Neural cell (in vitro differentiated cells): ENCODE data around the gene VAV3. TPM values are rescaled to one million over a fixed set of nuclear protein-coding genes. Genes with fewer than 3 reads are reported as not detected.
"Not testable (repeated sequence)": the region's sequence is repeated elsewhere in the genome, so short reads cannot be mapped to it uniquely, and the experiment has no call there.

Experiments used
- H2AFZ ChIP-seq: fragments of 200-600, 300-800 bp; sonication (generic), shearing (Covaris generic); 2 replicates; pipeline ENCODE4 v1.6.0; 2014; ENCODE audit warnings: low read depth, mild to moderate bottlenecking, antibody characterized with exemption, low read length, moderate library complexity
- H3F3A ChIP-seq: fragments of 200-600 bp; shearing (Covaris generic); 2 replicates; pipeline ENCODE4 v1.6.1; 2016; ENCODE audit warnings: mild to moderate bottlenecking, moderate library complexity, mixed read lengths, antibody characterized with exemption, low read length; ENCODE audit not compliant: insufficient read depth, poor library complexity, severe bottlenecking
- H3K27ac ChIP-seq: fragments of 200-600, 300-800 bp; sonication (generic), shearing (Covaris generic); 2 replicates; pipeline ENCODE4 v1.5.1; 2014; ENCODE audit warnings: mild to moderate bottlenecking, low read length, moderate library complexity
- H3K27me3 ChIP-seq: fragments of 300-800, 200-600 bp; sonication (generic), shearing (Covaris generic); 2 replicates; pipeline ENCODE4 v1.6.0; 2014; ENCODE audit warnings: mild to moderate bottlenecking, low read depth, low read length, moderate library complexity; ENCODE audit not compliant: insufficient read depth
- H3K36me3 ChIP-seq: fragments of 300-800, 200-600 bp; sonication (generic), shearing (Covaris generic); 2 replicates; pipeline ENCODE4 v1.5.1; 2014; ENCODE audit warnings: mild to moderate bottlenecking, antibody characterized with exemption, low read length, moderate library complexity; ENCODE audit not compliant: insufficient read depth
- H3K4me2 ChIP-seq: fragments of 300-800, 200-600 bp; sonication (generic), shearing (Covaris generic); 2 replicates; pipeline ENCODE4 v1.6.0; 2014; ENCODE audit warnings: mild to moderate bottlenecking, low read length
- H3K4me3 ChIP-seq: fragments of 300-800, 200-600 bp; sonication (generic), shearing (Covaris generic); 2 replicates; pipeline ENCODE4 v1.5.1; 2014; ENCODE audit warnings: mild to moderate bottlenecking, low read length, moderate library complexity
- H3K79me2 ChIP-seq: fragments of 200-600 bp; shearing (Covaris generic); replicated peaks from 2 replicates; pipeline ENCODE4 v1.6.0; 2014; ENCODE audit warnings: mild to moderate bottlenecking, low read length, moderate library complexity; ENCODE audit not compliant: insufficient read depth
- H3K9ac ChIP-seq: fragments of 300-800, 200-600 bp; sonication (generic), shearing (Covaris generic); 2 replicates; pipeline ENCODE4 v1.6.1; 2016; ENCODE audit warnings: mild to moderate bottlenecking, low read length, mixed read lengths
- H3K9me2 ChIP-seq: fragments of 200-600 bp; shearing (Covaris generic); 2 replicates; pipeline ENCODE4 v1.6.1; 2016; ENCODE audit warnings: mild to moderate bottlenecking, low read length, mixed read lengths; ENCODE audit not compliant: insufficient read depth
- H3K9me3 ChIP-seq: fragments of 200-600, 300-800 bp; sonication (generic), shearing (Covaris generic); 2 replicates; pipeline ENCODE4 v1.6.1; 2016; ENCODE audit warnings: mild to moderate bottlenecking, mixed run types, low read length, moderate library complexity, mixed read lengths
- H4K20me1 ChIP-seq: fragments of 200-600 bp; shearing (Covaris generic); 2 replicates; pipeline ENCODE4 v1.6.1; 2016; ENCODE audit warnings: mild to moderate bottlenecking, mixed run types; ENCODE audit not compliant: insufficient read depth
- EP300 ChIP-seq: fragments of 450-650 bp; conservative IDR thresholded peaks from 2 replicates; pipeline ENCODE4 v1.6.1; 2014; ENCODE audit warnings: antibody characterized with exemption, mild to moderate bottlenecking, moderate library complexity; ENCODE audit not compliant: poor library complexity, severe bottlenecking
- EZH2 ChIP-seq: fragments of 200-600, 300-800 bp; shearing (Covaris generic), sonication (generic); IDR thresholded peaks from 2 replicates; pipeline ENCODE4 v1.6.1; 2014; ENCODE audit warnings: antibody characterized with exemption, low read length, borderline replicate concordance, mild to moderate bottlenecking; ENCODE audit not compliant: insufficient read depth, poor library complexity, severe bottlenecking
- MXI1 ChIP-seq: fragments of 450-650 bp; conservative IDR thresholded peaks from 2 replicates; pipeline ENCODE4 v1.6.1; 2014; ENCODE audit warnings: antibody characterized with exemption, mild to moderate bottlenecking; ENCODE audit not compliant: poor library complexity, severe bottlenecking
- POLR2AphosphoS5 ChIP-seq: IDR thresholded peaks from 2 replicates; pipeline ENCODE4 v1.6.1; 2012
- RAD21 ChIP-seq: fragments of 450-650 bp; conservative IDR thresholded peaks from 2 replicates; pipeline ENCODE4 v1.6.1; 2014; ENCODE audit warnings: antibody characterized with exemption, mild to moderate bottlenecking, moderate library complexity
- TAF1 ChIP-seq: IDR thresholded peaks from 2 replicates; pipeline ENCODE4 v1.6.1; 2012; ENCODE audit warnings: low read depth
- polyA plus RNA-seq: library from polyadenylated mRNA; depleted of rRNA; stranded (reverse); fragments of >200 nt; gene quantifications from 2 replicates; pipeline ENCODE4 v1.2.3, GENCODE V29; 2014
- TF ChIP-seq, protein P1 (sequence below): IDR thresholded peaks from 2 replicates; pipeline ENCODE4 v1.6.1; 2012; ENCODE audit warnings: borderline replicate concordance
- TF ChIP-seq, protein P2 (sequence below): fragments of 450-650 bp; IDR thresholded peaks from 2 replicates; pipeline ENCODE4 v1.5.1; 2014; ENCODE audit warnings: antibody characterized with exemption, mild to moderate bottlenecking, moderate library complexity; ENCODE audit not compliant: poor library complexity, severe bottlenecking

The VAV3 gene
- polyA plus RNA-seq, 1 donor from 2014 or later: 7.6 TPM

DNA sequence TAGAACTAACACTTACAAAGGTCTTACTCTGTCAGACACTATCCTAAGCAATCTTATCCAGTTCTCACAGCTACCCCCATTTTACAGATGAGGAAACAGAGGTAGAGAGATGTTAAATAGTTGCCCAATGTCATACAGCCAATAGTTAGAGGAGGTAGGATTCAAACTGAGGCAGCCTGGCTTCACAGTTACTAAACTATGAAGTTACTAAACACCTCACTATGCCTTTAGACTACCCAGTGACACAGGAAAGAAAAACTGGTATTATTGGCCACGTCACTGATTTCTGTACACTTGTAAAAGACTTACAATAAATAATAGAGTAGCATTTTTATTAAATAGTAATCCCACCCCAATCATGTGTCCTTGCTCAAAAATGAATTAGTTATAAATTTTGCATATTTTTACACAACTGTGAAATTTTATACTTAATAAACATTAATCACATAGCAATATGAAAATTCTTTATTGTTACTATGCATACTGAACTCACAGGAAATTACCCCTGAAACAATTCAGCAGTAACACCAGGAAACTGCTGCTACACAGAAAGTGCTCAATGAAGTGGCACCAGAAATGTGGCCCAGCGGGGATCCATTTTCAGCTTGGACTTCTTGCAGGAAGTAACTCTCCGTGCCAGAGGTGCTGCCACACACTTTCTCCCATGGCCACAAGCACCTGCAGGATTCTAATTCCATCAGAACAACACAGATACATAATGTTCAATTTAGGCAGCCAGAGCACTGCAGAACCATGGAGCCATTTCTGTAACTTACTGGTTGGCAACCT, 69.4 kb downstream of the VAV3 start:
- Histone ChIP-seq H2AFZ (no peak overlapping the region), H3F3A (no peaks in the 10 kb centered on the region)
- TF ChIP-seq TAF1: no peak
- TF ChIP-seq POLR2AphosphoS5: no peak
- no peak for TF ChIP-seq EZH2
- TF ChIP-seq, protein P1, sequence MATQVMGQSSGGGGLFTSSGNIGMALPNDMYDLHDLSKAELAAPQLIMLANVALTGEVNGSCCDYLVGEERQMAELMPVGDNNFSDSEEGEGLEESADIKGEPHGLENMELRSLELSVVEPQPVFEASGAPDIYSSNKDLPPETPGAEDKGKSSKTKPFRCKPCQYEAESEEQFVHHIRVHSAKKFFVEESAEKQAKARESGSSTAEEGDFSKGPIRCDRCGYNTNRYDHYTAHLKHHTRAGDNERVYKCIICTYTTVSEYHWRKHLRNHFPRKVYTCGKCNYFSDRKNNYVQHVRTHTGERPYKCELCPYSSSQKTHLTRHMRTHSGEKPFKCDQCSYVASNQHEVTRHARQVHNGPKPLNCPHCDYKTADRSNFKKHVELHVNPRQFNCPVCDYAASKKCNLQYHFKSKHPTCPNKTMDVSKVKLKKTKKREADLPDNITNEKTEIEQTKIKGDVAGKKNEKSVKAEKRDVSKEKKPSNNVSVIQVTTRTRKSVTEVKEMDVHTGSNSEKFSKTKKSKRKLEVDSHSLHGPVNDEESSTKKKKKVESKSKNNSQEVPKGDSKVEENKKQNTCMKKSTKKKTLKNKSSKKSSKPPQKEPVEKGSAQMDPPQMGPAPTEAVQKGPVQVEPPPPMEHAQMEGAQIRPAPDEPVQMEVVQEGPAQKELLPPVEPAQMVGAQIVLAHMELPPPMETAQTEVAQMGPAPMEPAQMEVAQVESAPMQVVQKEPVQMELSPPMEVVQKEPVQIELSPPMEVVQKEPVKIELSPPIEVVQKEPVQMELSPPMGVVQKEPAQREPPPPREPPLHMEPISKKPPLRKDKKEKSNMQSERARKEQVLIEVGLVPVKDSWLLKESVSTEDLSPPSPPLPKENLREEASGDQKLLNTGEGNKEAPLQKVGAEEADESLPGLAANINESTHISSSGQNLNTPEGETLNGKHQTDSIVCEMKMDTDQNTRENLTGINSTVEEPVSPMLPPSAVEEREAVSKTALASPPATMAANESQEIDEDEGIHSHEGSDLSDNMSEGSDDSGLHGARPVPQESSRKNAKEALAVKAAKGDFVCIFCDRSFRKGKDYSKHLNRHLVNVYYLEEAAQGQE: no peak
- TF ChIP-seq, protein P2, sequence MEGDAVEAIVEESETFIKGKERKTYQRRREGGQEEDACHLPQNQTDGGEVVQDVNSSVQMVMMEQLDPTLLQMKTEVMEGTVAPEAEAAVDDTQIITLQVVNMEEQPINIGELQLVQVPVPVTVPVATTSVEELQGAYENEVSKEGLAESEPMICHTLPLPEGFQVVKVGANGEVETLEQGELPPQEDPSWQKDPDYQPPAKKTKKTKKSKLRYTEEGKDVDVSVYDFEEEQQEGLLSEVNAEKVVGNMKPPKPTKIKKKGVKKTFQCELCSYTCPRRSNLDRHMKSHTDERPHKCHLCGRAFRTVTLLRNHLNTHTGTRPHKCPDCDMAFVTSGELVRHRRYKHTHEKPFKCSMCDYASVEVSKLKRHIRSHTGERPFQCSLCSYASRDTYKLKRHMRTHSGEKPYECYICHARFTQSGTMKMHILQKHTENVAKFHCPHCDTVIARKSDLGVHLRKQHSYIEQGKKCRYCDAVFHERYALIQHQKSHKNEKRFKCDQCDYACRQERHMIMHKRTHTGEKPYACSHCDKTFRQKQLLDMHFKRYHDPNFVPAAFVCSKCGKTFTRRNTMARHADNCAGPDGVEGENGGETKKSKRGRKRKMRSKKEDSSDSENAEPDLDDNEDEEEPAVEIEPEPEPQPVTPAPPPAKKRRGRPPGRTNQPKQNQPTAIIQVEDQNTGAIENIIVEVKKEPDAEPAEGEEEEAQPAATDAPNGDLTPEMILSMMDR: no peak
- TF ChIP-seq EP300: no peak

DNA sequence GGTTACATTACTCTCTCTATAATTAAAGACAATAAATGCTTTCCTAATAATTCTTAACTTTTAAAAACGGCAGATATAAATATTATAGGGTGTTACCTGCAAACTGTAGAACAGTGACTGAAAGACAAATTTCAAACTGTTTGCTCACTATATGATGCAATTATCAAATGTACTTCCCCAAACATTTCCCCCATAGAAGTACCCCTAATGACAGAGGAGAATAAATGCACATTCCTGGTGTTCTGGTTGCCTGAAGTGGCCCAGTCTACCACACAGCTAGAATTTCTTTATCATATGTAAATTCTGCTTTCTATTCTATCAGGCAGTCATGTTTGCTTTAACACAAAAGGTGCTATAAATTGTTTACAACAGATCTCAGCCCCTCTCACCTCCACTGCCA, 70.4 kb downstream of the VAV3 start:
- TF ChIP-seq TAF1 (no peak), RAD21 (no peak), MXI1 (no peak)
- Histone ChIP-seq H3K9me3 (no peaks in the 10 kb centered on the region), H3K36me3 (no peaks in the 10 kb centered on the region), H3K9me2 (no peaks in the 10 kb centered on the region), H3F3A (no peaks in the 10 kb centered on the region), H3K27ac (no peak overlapping the region), H2AFZ (no peak overlapping the region), H3K4me2 (no peak overlapping the region), H3K27me3 (no peaks in the 10 kb centered on the region), H4K20me1 (no peaks in the 10 kb centered on the region), H3K9ac (no peak overlapping the region), H3K4me3 (no peak overlapping the region), H3K79me2 (no peaks in the 10 kb centered on the region)

More for the DNA sequence above, 69.4 kb downstream of the VAV3 start:
- no peaks in the 10 kb centered on the region for H3K9me3 ChIP-seq
- H4K20me1 ChIP-seq: no peaks in the 10 kb centered on the region
- H3K36me3 ChIP-seq: no peaks in the 10 kb centered on the region
- no peak overlapping the region for H3K4me3 ChIP-seq
- no peaks in the 10 kb centered on the region for H3K9me2 ChIP-seq
- no peak overlapping the region for H3K9ac ChIP-seq
- no peak overlapping the region for H3K4me2 ChIP-seq
- H3K27ac ChIP-seq: no peak overlapping the region
- no peaks in the 10 kb centered on the region for H3K27me3 ChIP-seq
- H3K79me2 ChIP-seq: no peaks in the 10 kb centered on the region

DNA sequence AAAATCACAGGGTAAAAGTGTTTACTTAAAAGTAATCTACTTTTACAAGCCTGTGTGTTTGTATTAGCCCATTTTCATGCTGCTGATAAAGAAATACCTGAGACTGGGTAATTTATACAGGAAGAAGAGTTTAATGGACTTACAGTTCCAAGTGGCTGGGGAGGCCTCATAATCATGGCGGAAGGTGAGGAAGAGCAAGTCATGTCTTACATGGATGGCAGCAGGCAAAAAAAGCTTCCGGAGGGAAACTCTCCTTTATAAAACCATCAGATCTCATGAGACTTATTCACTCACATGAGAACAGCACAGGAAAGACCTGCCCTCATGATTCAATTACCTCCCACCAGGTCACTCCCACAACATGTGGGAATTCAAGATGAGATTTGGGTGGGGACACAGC, 71.6 kb downstream of the VAV3 start:
- H3K4me3 ChIP-seq, H3K9me3 ChIP-seq, H3K4me2 ChIP-seq, H3K79me2 ChIP-seq, H3K9ac ChIP-seq, H3F3A ChIP-seq, H3K27me3 ChIP-seq, H3K36me3 ChIP-seq, H3K9me2 ChIP-seq, H2AFZ ChIP-seq, H4K20me1 ChIP-seq, H3K27ac ChIP-seq: not testable (repeated sequence)
